Measurements from ENCODE around the gene GRM8. TPM values are rescaled to one million over a fixed set of nuclear protein-coding genes. Genes with fewer than 3 reads are reported as not detected.

Gene GRM8
- total RNA-seq, 1 experiment from 2014 or later = 1.8 TPM

DNA sequence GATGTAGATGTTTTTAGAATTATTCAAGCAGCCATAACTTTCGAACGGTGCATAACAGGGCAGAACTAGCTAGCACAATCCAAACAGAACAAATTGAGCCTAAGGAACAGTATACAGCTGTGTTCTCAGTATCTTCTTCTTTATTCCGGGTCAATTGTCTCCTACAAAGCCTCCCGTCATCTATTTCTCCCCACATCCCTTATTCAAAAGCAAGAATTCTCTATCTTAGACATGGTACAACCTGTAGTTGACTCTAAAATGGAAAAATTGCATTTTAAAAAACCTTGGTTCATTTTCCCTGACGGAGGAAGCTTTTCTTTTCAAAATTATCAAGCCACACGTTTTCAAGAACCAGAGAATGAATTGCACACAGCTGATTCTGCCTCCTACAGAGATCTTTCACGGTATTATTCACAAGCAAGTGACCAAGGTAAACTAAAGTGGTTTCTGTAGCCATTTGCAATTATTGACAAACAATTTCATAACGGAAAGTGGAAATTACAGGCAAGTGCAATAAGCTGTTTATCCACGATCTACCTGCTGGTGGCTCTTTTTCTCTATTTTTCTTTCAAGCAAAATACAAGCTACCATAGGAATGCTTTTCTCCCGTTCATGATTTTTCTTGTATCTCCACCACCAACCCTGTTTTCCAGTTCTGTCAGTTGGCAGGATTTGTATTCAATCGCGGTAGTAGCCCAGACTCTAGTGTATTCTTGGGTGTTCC is 2.3 kb downstream of the GRM8 start:
- Histone ChIP-seq H3K14ac (ENCODE audit: insufficient read depth, low read length) (no peak overlapping the region), H2BK12ac (ENCODE audit: insufficient read length, low read depth, low read length) (no peak overlapping the region), H3T11ph (ENCODE audit: low read length) (no peak overlapping the region), H3K79me2 (ENCODE audit: insufficient read depth, low read length) (no peaks in the 10 kb centered on the region), H2BK20ac (ENCODE audit: low read depth, low read length, poor library complexity, severe bottlenecking) (no peak overlapping the region), H3K23ac (ENCODE audit: insufficient read length, low read depth, low read length) (no peak overlapping the region), H3K23me2 (ENCODE audit: insufficient read length, low read depth, low read length, poor library complexity, severe bottlenecking) (peaks cover 24% of the 10 kb centered on the region), H4K5ac (ENCODE audit: insufficient read length, low read depth, low read length) (no peak overlapping the region), H2BK120ac (ENCODE audit: low read depth, low read length, poor library complexity, severe bottlenecking) (no peak overlapping the region), H2BK5ac (ENCODE audit: insufficient read length, low read length) (no peak overlapping the region), H3K9ac (ENCODE audit: extremely low read depth, insufficient read length, low read length) (no peak overlapping the region), H4K20me1 (ENCODE audit: control insufficient read depth, insufficient read depth, insufficient read length) (no peaks in the 10 kb centered on the region), H3K56ac (ENCODE audit: insufficient read length, low read depth, low read length) (no peak overlapping the region), H2AFZ (ENCODE audit: low read length) (no peak overlapping the region), H3K4me2 (ENCODE audit: insufficient read depth, insufficient read length, low read length) (peak overlapping the region; percentile 59), H3K4me1 (ENCODE audit: insufficient read depth, low read length) (no peaks in the 10 kb centered on the region), H2AK5ac (ENCODE audit: insufficient read length, low read length) (no peak overlapping the region), H4K91ac (ENCODE audit: insufficient read length, low read depth, low read length) (no peak overlapping the region), H2BK15ac (ENCODE audit: low read depth, low read length) (no peak overlapping the region), H3K9me3 (ENCODE audit: control insufficient read depth, low read depth, low read length) (no peaks in the 10 kb centered on the region), H4K8ac (replicated peaks; ENCODE audit: insufficient read length, low read depth, low read length) (no peak overlapping the region), H3K79me1 (ENCODE audit: insufficient read depth, low read depth, low read length, poor library complexity, severe bottlenecking) (no peaks in the 10 kb centered on the region), H3K27me3 (ENCODE audit: insufficient read depth, low read length) (peaks cover 45% of the 10 kb centered on the region), H3K27ac (ENCODE audit: insufficient read length, low read depth, low read length) (no peak overlapping the region), H3K4ac (ENCODE audit: low read depth, low read length) (no peak overlapping the region), H3K18ac (ENCODE audit: insufficient read length, low read depth, low read length) (no peak overlapping the region)
- Mint-ChIP-seq H3K27me3 (ENCODE audit: low read depth) (peaks cover 90% of the 10 kb centered on the region), H3K4me1 (peaks cover 10 to 18% of the 10 kb centered on the region in 2 experiments), H3K4me3 (peak overlapping the region in 1 of 2 experiments; percentile 78; a peak in 4 of 5 replicates), H3K36me3 (ENCODE audit: insufficient read depth in 1 of 3, low read depth in 3 of 3) (no peaks in the 10 kb centered on the region), H3K27ac (no peak overlapping the region), H3K9me3 (0 out of 5 replicates have a peak, but pooled peaks cover 0 to 2% of the 10 kb centered on the region in 2 experiments)
- TF ChIP-seq, protein P1, sequence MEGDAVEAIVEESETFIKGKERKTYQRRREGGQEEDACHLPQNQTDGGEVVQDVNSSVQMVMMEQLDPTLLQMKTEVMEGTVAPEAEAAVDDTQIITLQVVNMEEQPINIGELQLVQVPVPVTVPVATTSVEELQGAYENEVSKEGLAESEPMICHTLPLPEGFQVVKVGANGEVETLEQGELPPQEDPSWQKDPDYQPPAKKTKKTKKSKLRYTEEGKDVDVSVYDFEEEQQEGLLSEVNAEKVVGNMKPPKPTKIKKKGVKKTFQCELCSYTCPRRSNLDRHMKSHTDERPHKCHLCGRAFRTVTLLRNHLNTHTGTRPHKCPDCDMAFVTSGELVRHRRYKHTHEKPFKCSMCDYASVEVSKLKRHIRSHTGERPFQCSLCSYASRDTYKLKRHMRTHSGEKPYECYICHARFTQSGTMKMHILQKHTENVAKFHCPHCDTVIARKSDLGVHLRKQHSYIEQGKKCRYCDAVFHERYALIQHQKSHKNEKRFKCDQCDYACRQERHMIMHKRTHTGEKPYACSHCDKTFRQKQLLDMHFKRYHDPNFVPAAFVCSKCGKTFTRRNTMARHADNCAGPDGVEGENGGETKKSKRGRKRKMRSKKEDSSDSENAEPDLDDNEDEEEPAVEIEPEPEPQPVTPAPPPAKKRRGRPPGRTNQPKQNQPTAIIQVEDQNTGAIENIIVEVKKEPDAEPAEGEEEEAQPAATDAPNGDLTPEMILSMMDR (conservative IDR thresholded peaks at IDR 0.05) = no peak
- no CpG with 5 or more reads among the region's 12 CpGs for WGBS (ENCODE audit: extremely low coverage, insufficient read length, low lambda C conversion rate)
- no peak for DNase-seq

All from H9 (cell line).